Measurements from ENCODE around the gene XAF1.

The XAF1 gene

DNA sequence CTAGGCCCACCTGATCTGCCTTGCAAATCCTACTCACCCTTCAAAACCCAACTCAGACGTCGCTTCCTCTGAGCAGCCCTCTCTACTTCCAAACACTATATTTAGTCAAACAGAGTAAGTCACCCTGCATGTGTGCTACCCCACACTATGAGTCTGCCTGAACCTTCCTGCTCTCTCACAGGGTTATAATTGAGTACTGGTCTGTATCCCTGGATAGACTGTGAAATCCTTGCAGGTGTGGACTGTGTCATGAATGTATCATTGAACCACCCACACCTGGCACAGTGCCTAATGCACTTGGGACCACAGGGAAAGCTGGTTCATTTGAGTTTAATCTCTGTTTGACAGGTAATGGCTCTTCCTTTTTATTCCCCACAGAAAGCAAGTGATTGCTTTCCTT is 23.6 kb downstream of the XAF1 start:
- ATAC-seq, result no peak
- no peak for TF ChIP-seq TOX (CRISPR knock-in tag; IDR thresholded peaks at IDR 0.05; ENCODE audit: borderline replicate concordance)

DNA sequence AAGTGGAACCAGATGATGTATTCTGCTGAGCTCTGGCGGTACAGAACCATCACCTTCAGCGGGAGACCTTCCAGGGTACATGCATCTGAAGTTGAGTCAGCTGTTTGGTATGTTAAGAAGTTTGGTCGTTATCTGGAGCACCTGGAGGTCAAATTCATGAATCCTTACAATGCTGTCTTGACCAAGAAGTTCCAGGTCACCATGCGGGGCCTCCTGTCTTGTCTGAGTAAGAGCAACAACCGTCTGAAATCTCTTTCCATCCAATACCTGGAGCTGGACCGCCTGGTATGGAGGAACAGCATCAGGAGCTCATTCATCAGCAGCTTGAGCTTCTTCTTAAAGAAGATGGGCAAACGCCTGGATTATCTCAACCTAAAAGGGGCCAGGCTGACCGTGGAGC is 24.2 kb downstream of the XAF1 start:
- no peak for TF ChIP-seq RARB (CRISPR knock-in tag; IDR thresholded peaks at IDR 0.05)
- no peak for TF ChIP-seq ZNF70 (CRISPR knock-in tag; IDR thresholded peaks at IDR 0.05)
- TF ChIP-seq ESRRG (CRISPR knock-in tag; IDR thresholded peaks at IDR 0.05), result no peak
- no peak for TF ChIP-seq TOX (CRISPR knock-in tag; IDR thresholded peaks at IDR 0.05; ENCODE audit: borderline replicate concordance)
- TF ChIP-seq CSDC2 (CRISPR knock-in tag; IDR thresholded peaks at IDR 0.05), result no peak
- no peak for TF ChIP-seq PPARA (CRISPR knock-in tag; IDR thresholded peaks at IDR 0.05; ENCODE audit: borderline replicate concordance)
- TF ChIP-seq, protein P1, sequence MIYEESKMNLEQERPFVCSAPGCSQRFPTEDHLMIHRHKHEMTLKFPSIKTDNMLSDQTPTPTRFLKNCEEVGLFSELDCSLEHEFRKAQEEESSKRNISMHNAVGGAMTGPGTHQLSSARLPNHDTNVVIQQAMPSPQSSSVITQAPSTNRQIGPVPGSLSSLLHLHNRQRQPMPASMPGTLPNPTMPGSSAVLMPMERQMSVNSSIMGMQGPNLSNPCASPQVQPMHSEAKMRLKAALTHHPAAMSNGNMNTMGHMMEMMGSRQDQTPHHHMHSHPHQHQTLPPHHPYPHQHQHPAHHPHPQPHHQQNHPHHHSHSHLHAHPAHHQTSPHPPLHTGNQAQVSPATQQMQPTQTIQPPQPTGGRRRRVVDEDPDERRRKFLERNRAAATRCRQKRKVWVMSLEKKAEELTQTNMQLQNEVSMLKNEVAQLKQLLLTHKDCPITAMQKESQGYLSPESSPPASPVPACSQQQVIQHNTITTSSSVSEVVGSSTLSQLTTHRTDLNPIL (CRISPR knock-in tag; IDR thresholded peaks at IDR 0.05; ENCODE audit: low read depth), result no peak
- TF ChIP-seq ARNTL (CRISPR knock-in tag; IDR thresholded peaks at IDR 0.05; ENCODE audit: borderline replicate concordance, low read depth), result no peak
- no peak for TF ChIP-seq ZNF565 (CRISPR knock-in tag; conservative IDR thresholded peaks at IDR 0.05; ENCODE audit: low read depth)
- no peak for TF ChIP-seq BACH2 (CRISPR knock-in tag; IDR thresholded peaks at IDR 0.05; ENCODE audit: borderline replicate concordance)
- TF ChIP-seq ZFP30 (CRISPR knock-in tag; IDR thresholded peaks at IDR 0.05), result no peak
- TF ChIP-seq, protein P2, sequence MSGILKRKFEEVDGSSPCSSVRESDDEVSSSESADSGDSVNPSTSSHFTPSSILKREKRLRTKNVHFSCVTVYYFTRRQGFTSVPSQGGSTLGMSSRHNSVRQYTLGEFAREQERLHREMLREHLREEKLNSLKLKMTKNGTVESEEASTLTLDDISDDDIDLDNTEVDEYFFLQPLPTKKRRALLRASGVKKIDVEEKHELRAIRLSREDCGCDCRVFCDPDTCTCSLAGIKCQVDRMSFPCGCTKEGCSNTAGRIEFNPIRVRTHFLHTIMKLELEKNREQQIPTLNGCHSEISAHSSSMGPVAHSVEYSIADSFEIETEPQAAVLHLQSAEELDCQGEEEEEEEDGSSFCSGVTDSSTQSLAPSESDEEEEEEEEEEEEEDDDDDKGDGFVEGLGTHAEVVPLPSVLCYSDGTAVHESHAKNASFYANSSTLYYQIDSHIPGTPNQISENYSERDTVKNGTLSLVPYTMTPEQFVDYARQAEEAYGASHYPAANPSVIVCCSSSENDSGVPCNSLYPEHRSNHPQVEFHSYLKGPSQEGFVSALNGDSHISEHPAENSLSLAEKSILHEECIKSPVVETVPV (CRISPR knock-in tag; IDR thresholded peaks at IDR 0.05), result no peak
- TF ChIP-seq, protein P3, sequence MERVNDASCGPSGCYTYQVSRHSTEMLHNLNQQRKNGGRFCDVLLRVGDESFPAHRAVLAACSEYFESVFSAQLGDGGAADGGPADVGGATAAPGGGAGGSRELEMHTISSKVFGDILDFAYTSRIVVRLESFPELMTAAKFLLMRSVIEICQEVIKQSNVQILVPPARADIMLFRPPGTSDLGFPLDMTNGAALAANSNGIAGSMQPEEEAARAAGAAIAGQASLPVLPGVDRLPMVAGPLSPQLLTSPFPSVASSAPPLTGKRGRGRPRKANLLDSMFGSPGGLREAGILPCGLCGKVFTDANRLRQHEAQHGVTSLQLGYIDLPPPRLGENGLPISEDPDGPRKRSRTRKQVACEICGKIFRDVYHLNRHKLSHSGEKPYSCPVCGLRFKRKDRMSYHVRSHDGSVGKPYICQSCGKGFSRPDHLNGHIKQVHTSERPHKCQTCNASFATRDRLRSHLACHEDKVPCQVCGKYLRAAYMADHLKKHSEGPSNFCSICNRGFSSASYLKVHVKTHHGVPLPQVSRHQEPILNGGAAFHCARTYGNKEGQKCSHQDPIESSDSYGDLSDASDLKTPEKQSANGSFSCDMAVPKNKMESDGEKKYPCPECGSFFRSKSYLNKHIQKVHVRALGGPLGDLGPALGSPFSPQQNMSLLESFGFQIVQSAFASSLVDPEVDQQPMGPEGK (CRISPR knock-in tag; IDR thresholded peaks at IDR 0.05; ENCODE audit: borderline replicate concordance), result no peak
- no peak for TF ChIP-seq SNAI2 (CRISPR knock-in tag; IDR thresholded peaks at IDR 0.05)
- TF ChIP-seq OSR1 (CRISPR knock-in tag; IDR thresholded peaks at IDR 0.05), result no peak
- no peak for TF ChIP-seq GLIS3 (CRISPR knock-in tag; IDR thresholded peaks at IDR 0.05)
- TF ChIP-seq, protein P4, sequence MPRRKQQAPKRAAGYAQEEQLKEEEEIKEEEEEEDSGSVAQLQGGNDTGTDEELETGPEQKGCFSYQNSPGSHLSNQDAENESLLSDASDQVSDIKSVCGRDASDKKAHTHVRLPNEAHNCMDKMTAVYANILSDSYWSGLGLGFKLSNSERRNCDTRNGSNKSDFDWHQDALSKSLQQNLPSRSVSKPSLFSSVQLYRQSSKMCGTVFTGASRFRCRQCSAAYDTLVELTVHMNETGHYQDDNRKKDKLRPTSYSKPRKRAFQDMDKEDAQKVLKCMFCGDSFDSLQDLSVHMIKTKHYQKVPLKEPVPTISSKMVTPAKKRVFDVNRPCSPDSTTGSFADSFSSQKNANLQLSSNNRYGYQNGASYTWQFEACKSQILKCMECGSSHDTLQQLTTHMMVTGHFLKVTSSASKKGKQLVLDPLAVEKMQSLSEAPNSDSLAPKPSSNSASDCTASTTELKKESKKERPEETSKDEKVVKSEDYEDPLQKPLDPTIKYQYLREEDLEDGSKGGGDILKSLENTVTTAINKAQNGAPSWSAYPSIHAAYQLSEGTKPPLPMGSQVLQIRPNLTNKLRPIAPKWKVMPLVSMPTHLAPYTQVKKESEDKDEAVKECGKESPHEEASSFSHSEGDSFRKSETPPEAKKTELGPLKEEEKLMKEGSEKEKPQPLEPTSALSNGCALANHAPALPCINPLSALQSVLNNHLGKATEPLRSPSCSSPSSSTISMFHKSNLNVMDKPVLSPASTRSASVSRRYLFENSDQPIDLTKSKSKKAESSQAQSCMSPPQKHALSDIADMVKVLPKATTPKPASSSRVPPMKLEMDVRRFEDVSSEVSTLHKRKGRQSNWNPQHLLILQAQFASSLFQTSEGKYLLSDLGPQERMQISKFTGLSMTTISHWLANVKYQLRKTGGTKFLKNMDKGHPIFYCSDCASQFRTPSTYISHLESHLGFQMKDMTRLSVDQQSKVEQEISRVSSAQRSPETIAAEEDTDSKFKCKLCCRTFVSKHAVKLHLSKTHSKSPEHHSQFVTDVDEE (CRISPR knock-in tag; IDR thresholded peaks at IDR 0.05), result no peak
- TF ChIP-seq ISL1 (CRISPR knock-in tag; IDR thresholded peaks at IDR 0.05), result no peak
- TF ChIP-seq ZNF8 (CRISPR knock-in tag; IDR thresholded peaks at IDR 0.05), result no peak

DNA sequence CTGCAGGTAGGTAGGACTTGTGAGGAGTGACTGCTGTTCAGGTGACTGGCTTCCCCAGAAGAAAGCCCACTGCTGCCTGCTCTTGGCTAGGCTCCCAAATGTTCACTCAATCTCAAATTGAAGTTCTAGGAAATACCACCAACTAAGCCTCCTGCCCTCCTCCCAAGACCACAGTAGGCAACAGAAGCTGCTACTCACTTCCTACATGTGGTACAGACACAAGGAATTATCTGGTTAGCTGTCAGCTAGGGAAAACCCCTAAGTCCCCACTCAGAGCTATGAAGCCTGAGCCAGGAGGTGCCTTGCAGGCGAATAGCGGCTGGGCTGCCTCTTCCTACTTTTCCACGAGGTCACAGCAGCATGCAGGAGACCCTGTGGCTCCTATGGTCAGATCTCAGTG is 25.0 kb downstream of the XAF1 start:
- no peak for ATAC-seq
- TF ChIP-seq SNAI2 (CRISPR knock-in tag; IDR thresholded peaks at IDR 0.05) (no peak), BACH2 (CRISPR knock-in tag; IDR thresholded peaks at IDR 0.05; ENCODE audit: borderline replicate concordance) (no peak), ISL1 (CRISPR knock-in tag; IDR thresholded peaks at IDR 0.05) (no peak), GLIS3 (CRISPR knock-in tag; IDR thresholded peaks at IDR 0.05) (no peak), ZNF70 (CRISPR knock-in tag; IDR thresholded peaks at IDR 0.05) (no peak), ZNF565 (CRISPR knock-in tag; conservative IDR thresholded peaks at IDR 0.05; ENCODE audit: low read depth) (no peak), ARNTL (CRISPR knock-in tag; IDR thresholded peaks at IDR 0.05; ENCODE audit: borderline replicate concordance, low read depth) (no peak), OSR1 (CRISPR knock-in tag; IDR thresholded peaks at IDR 0.05) (no peak), TCF4 (CRISPR knock-in tag; IDR thresholded peaks at IDR 0.05; ENCODE audit: borderline replicate concordance) (no peak)
- TF ChIP-seq, protein P1 (CRISPR knock-in tag; IDR thresholded peaks at IDR 0.05; ENCODE audit: low read depth), result no peak
- TF ChIP-seq, protein P3 (CRISPR knock-in tag; IDR thresholded peaks at IDR 0.05; ENCODE audit: borderline replicate concordance), result no peak
- TF ChIP-seq, protein P4 (CRISPR knock-in tag; IDR thresholded peaks at IDR 0.05), result no peak

More for the DNA sequence above, 24.2 kb downstream of the XAF1 start:
- ATAC-seq, result no peak
